HTR-8/SVneo (cell line): ENCODE data around the gene SRP54.
A peak's percentile ranks its signal among the peaks of the same experiment; 100 is the strongest.
"Not testable (repeated sequence)": the region's sequence is repeated elsewhere in the genome, so short reads cannot be mapped to it uniquely, and the experiment has no call there.

Source experiments
- DNase-seq: peaks from one replicate; pipeline ENCODE4 v3.0.0; 2011; ENCODE audit warnings: low spot score, mixed read lengths; ENCODE audit not compliant: insufficient read length
- FAIRE-seq: peaks from 2 replicates; lab custom pipeline; 2011; peaks lifted over from hg19 to GRCh38; lab: Jason Lieb, UNC

The SRP54 gene

GRCh38 chr14:34982421-34983147 lies at the start of gene SRP54:
Gene SRP54, plus strand, starts transcription at chr14:34982992. Its CDS starts 13,718 bp downstream, at chr14:34996710.
- FAIRE-seq (peak; percentile 88), DNase-seq (peak; percentile 97)

- FAIRE-seq (no peak), DNase-seq (no peak)
Observed at GRCh38 chr14:34933301-34933700, 49.5 kb upstream of the SRP54 start.

GRCh38 chr14:34935488-34935887 lies 47.3 kb upstream of the SRP54 start:
- DNase-seq (no peak), FAIRE-seq (no peak)

- FAIRE-seq (no peak), DNase-seq (no peak)
Observed at GRCh38 chr14:34937442-34937841, 45.4 kb upstream of the SRP54 start.

- FAIRE-seq, result no peak
Observed at GRCh38 chr14:34937876-34938275, 44.9 kb upstream of the SRP54 start.

GRCh38 chr14:34943506-34943905 lies 39.3 kb upstream of the SRP54 start:
- FAIRE-seq, result no peak
- no peak for DNase-seq

More at GRCh38 chr14:34937876-34938275, 44.9 kb upstream of the SRP54 start:
- no peak for DNase-seq

GRCh38 chr14:34944744-34945143 lies 38.0 kb upstream of the SRP54 start:
- DNase-seq (no peak), FAIRE-seq (no peak)

- DNase-seq, result no peak
- no peak for FAIRE-seq
Observed at GRCh38 chr14:34946699-34947098, 36.1 kb upstream of the SRP54 start.

GRCh38 chr14:34951286-34951685 lies 31.5 kb upstream of the SRP54 start:
- FAIRE-seq (no peak), DNase-seq (no peak)

GRCh38 chr14:34956931-34957330 lies 25.9 kb upstream of the SRP54 start:
- FAIRE-seq (no peak), DNase-seq (no peak)

GRCh38 chr14:34957771-34958286 lies 25.0 kb upstream of the SRP54 start:
- FAIRE-seq (no peak), DNase-seq (no peak)

GRCh38 chr14:34962106-34962505 lies 20.7 kb upstream of the SRP54 start:
- not testable (repeated sequence) for DNase-seq

GRCh38 chr14:34964977-34965764 lies 17.6 kb upstream of the SRP54 start:
- FAIRE-seq (no peak), DNase-seq (no peak)

More at GRCh38 chr14:34962106-34962505, 20.7 kb upstream of the SRP54 start:
- not testable (repeated sequence) for FAIRE-seq

- DNase-seq (no peak), FAIRE-seq (no peak)
Observed at GRCh38 chr14:34965912-34966311, 16.9 kb upstream of the SRP54 start.

GRCh38 chr14:34966413-34966812 lies 16.4 kb upstream of the SRP54 start:
- FAIRE-seq, result no peak

GRCh38 chr14:34970665-34971064 lies 12.1 kb upstream of the SRP54 start:
- no peak for FAIRE-seq
- DNase-seq, result no peak

More at GRCh38 chr14:34966413-34966812, 16.4 kb upstream of the SRP54 start:
- no peak for DNase-seq

GRCh38 chr14:34971381-34971780 lies 11.4 kb upstream of the SRP54 start:
- no peak for DNase-seq
- no peak for FAIRE-seq

- DNase-seq (no peak), FAIRE-seq (no peak)
Observed at GRCh38 chr14:34971801-34972200, 11.0 kb upstream of the SRP54 start.

GRCh38 chr14:34978444-34978843 lies 4.3 kb upstream of the SRP54 start:
- FAIRE-seq, result no peak
- no peak for DNase-seq

GRCh38 chr14:34980337-34980900 lies 2.4 kb upstream of the SRP54 start:
- DNase-seq (no peak), FAIRE-seq (no peak)
